H9 (cell line): ENCODE measurements around the gene THSD4. TPM values are rescaled to one million over a fixed set of nuclear protein-coding genes. Genes with fewer than 3 reads are reported as not detected.

ENCODE experiments used
- DNase-seq: peaks from one replicate; pipeline ENCODE4 v3.0.0-alpha.2; 2017
- H2AFZ ChIP-seq: one replicate; pipeline ENCODE4 v1.6.1; 2013; ENCODE audit warnings: mild to moderate bottlenecking, low read length, control low read depth, moderate library complexity
- H2AK5ac ChIP-seq: 2 replicates; pipeline ENCODE4 v1.6.1; 2013; ENCODE audit warnings: low read length, control low read depth, mixed read lengths; ENCODE audit not compliant: insufficient read length
- H2BK120ac ChIP-seq: one replicate; pipeline ENCODE4 v1.6.1; 2013; ENCODE audit warnings: low read depth, mild to moderate bottlenecking, low read length, control low read depth, inconsistent platforms; ENCODE audit not compliant: poor library complexity, severe bottlenecking
- H2BK12ac ChIP-seq: 2 replicates; pipeline ENCODE4 v1.6.1; 2013; ENCODE audit warnings: low read length, control low read depth, mixed read lengths, low read depth; ENCODE audit not compliant: insufficient read length
- H2BK15ac ChIP-seq: 2 replicates; pipeline ENCODE4 v1.6.1; 2013; ENCODE audit warnings: low read depth, low read length, control low read depth
- H2BK20ac ChIP-seq: one replicate; pipeline ENCODE4 v1.6.1; 2013; ENCODE audit warnings: low read depth, mild to moderate bottlenecking, low read length, control low read depth, inconsistent platforms; ENCODE audit not compliant: poor library complexity, severe bottlenecking
- H2BK5ac ChIP-seq: 2 replicates; pipeline ENCODE4 v1.6.1; 2013; ENCODE audit warnings: low read length, control low read depth, mixed read lengths; ENCODE audit not compliant: insufficient read length
- H3K14ac ChIP-seq: 2 replicates; pipeline ENCODE4 v1.6.1; 2013; ENCODE audit warnings: low read length, control low read depth; ENCODE audit not compliant: insufficient read depth
- H3K18ac ChIP-seq: 2 replicates; pipeline ENCODE4 v1.6.1; 2013; ENCODE audit warnings: low read depth, mild to moderate bottlenecking, mixed read lengths, low read length, control low read depth; ENCODE audit not compliant: insufficient read length
- H3K23ac ChIP-seq: 2 replicates; pipeline ENCODE4 v1.6.1; 2013; ENCODE audit warnings: low read length, control low read depth, mixed read lengths, low read depth; ENCODE audit not compliant: insufficient read length
- H3K23me2 ChIP-seq: 2 replicates; pipeline ENCODE4 v1.6.1; 2013; ENCODE audit warnings: low read depth, mild to moderate bottlenecking, mixed read lengths, low read length, control low read depth; ENCODE audit not compliant: insufficient read length, poor library complexity, severe bottlenecking
- H3K27ac ChIP-seq: 2 replicates; pipeline ENCODE4 v1.5.1; 2013; ENCODE audit warnings: low read length, control low read depth, mixed read lengths, low read depth; ENCODE audit not compliant: insufficient read length
- H3K27me3 ChIP-seq: 2 replicates; pipeline ENCODE4 v1.6.1; 2013; ENCODE audit warnings: low read length, control low read depth, inconsistent platforms; ENCODE audit not compliant: insufficient read depth
- H3K4ac ChIP-seq: 2 replicates; pipeline ENCODE4 v1.6.1; 2013; ENCODE audit warnings: low read depth, mild to moderate bottlenecking, control low read depth, inconsistent platforms, low read length, moderate library complexity
- H3K4me1 ChIP-seq: 2 replicates; pipeline ENCODE4 v1.6.1; 2013; ENCODE audit warnings: low read length, control low read depth, inconsistent platforms; ENCODE audit not compliant: insufficient read depth
- H3K4me2 ChIP-seq: 2 replicates; pipeline ENCODE4 v1.6.1; 2013; ENCODE audit warnings: low read length, control low read depth, mixed read lengths; ENCODE audit not compliant: insufficient read length, insufficient read depth
- H3K56ac ChIP-seq: 2 replicates; pipeline ENCODE4 v1.6.1; 2013; ENCODE audit warnings: low read depth, mild to moderate bottlenecking, mixed read lengths, low read length, control low read depth; ENCODE audit not compliant: insufficient read length
- H3K79me1 ChIP-seq: 2 replicates; pipeline ENCODE4 v1.6.1; 2013; ENCODE audit warnings: low read depth, mild to moderate bottlenecking, moderate library complexity, low read length, control low read depth, inconsistent platforms; ENCODE audit not compliant: insufficient read depth, poor library complexity, severe bottlenecking
- H3K79me2 ChIP-seq: 2 replicates; pipeline ENCODE4 v1.6.1; 2013; ENCODE audit warnings: low read length, control low read depth, inconsistent platforms; ENCODE audit not compliant: insufficient read depth
- H3K9ac ChIP-seq: 2 replicates; pipeline ENCODE4 v1.6.1; 2013; ENCODE audit warnings: low read length, control low read depth, mixed read lengths; ENCODE audit not compliant: insufficient read length; ENCODE audit errors: extremely low read depth
- H3K9me3 ChIP-seq: one replicate; pipeline ENCODE4 v1.6.1; 2013; ENCODE audit warnings: low read depth, low read length, inconsistent platforms; ENCODE audit not compliant: control insufficient read depth
- H3T11ph ChIP-seq: one replicate; pipeline ENCODE4 v1.6.1; 2013; ENCODE audit warnings: mild to moderate bottlenecking, low read length, control low read depth, inconsistent platforms
- H4K20me1 ChIP-seq: one replicate; pipeline ENCODE4 v1.6.1; 2013; ENCODE audit not compliant: control insufficient read depth, insufficient read length, insufficient read depth
- H4K5ac ChIP-seq: 2 replicates; pipeline ENCODE4 v1.6.1; 2013; ENCODE audit warnings: low read depth, mild to moderate bottlenecking, mixed read lengths, low read length, control low read depth; ENCODE audit not compliant: insufficient read length
- H4K8ac ChIP-seq: replicated peaks from 2 replicates; pipeline ENCODE4 v1.6.1; 2013; ENCODE audit warnings: low read length, control low read depth, mixed read lengths, low read depth; ENCODE audit not compliant: insufficient read length
- H4K91ac ChIP-seq: 2 replicates; pipeline ENCODE4 v1.6.1; 2013; ENCODE audit warnings: low read depth, mild to moderate bottlenecking, moderate library complexity, mixed read lengths, low read length, control low read depth; ENCODE audit not compliant: insufficient read length
- H3K27ac Mint-ChIP-seq, 3 experiments: 2 replicates in 2 of 3; 3 replicates in 1 of 3; pipeline ENCODE4 v1.8.0; 2020 to 2021; ENCODE audit warnings: mixed read lengths in 3 of 3, mild to moderate bottlenecking in 1 of 3, moderate library complexity in 1 of 3
- H3K27me3 Mint-ChIP-seq: 2 replicates; pipeline ENCODE4 v1.8.0; 2021; ENCODE audit warnings: low read depth, mild to moderate bottlenecking, moderate library complexity, mixed read lengths
- H3K36me3 Mint-ChIP-seq, 3 experiments: 2 replicates in 2 of 3; 3 replicates in 1 of 3; pipeline ENCODE4 v1.8.0; 2020 to 2021; ENCODE audit warnings: low read depth in 3 of 3, mixed read lengths in 3 of 3; ENCODE audit not compliant: insufficient read depth in 1 of 3
- H3K4me1 Mint-ChIP-seq, 2 experiments: 2 replicates each; pipeline ENCODE4 v1.8.0; 2020; ENCODE audit warnings: mixed read lengths in 2 of 2
- H3K4me3 Mint-ChIP-seq, 2 experiments: 2 replicates in 1 of 2; 3 replicates in 1 of 2; pipeline ENCODE4 v1.8.0; 2020 to 2021; ENCODE audit warnings: mild to moderate bottlenecking in 2 of 2, mixed read lengths in 2 of 2, moderate library complexity in 1 of 2
- H3K9me3 Mint-ChIP-seq, 2 experiments: 2 replicates in 1 of 2; 3 replicates in 1 of 2; pipeline ENCODE4 v1.8.0; 2020; ENCODE audit warnings: mild to moderate bottlenecking in 2 of 2, mixed read lengths in 2 of 2, moderate library complexity in 1 of 2
- WGBS: extraction: QIAGEN DNeasy Blood & Tissue Kit; methylation state at CpG from one replicate; pipeline ENCODE4 v1.1.7; 2013; ENCODE audit warnings: missing lambda C conversion rate, low lambda C conversion rate, mixed read lengths; ENCODE audit not compliant: insufficient read length; ENCODE audit errors: extremely low coverage; 5-methylcytosine and 5-hydroxymethylcytosine counted together
- total RNA-seq: library from RNA; stranded (reverse); gene quantifications from 2 replicates; pipeline ENCODE4 v1.2.1, GENCODE V29; 2021
- TF ChIP-seq, protein P1 (sequence below): fragments of 200-600 bp; sonication (generic); conservative IDR thresholded peaks from 3 replicates; pipeline ENCODE4 v1.8.0; 2021; ENCODE audit warnings: antibody characterized with exemption, mild to moderate bottlenecking

THSD4 gene
- total RNA-seq, 1 experiment from 2014 or later, result 5.5 TPM

GRCh38 chr15:71697236-71697635, 582.0 kb downstream of the THSD4 start:
- Histone ChIP-seq H4K20me1 (no peaks in the 10 kb centered on the region), H3K27me3 (no peaks in the 10 kb centered on the region), H2BK15ac (no peak overlapping the region), H2BK120ac (no peak overlapping the region), H3K18ac (no peak overlapping the region), H3K56ac (no peak overlapping the region), H2BK20ac (no peak overlapping the region), H3K23ac (no peak overlapping the region), H3K79me2 (no peaks in the 10 kb centered on the region), H3K4me2 (no peak overlapping the region), H3K14ac (no peak overlapping the region), H3K27ac (no peak overlapping the region), H2BK5ac (no peak overlapping the region), H3K9me3 (no peaks in the 10 kb centered on the region), H3K9ac (no peak overlapping the region), H3K4ac (no peak overlapping the region), H4K8ac (no peak overlapping the region), H3K23me2 (no peaks in the 10 kb centered on the region), H3K4me1 (no peaks in the 10 kb centered on the region), H4K91ac (no peak overlapping the region), H2AFZ (no peak overlapping the region), H2AK5ac (no peak overlapping the region), H2BK12ac (no peak overlapping the region), H4K5ac (no peak overlapping the region), H3K79me1 (no peaks in the 10 kb centered on the region), H3T11ph (no peak overlapping the region)
- H3K27ac Mint-ChIP-seq, result no peak overlapping the region
- H3K36me3 Mint-ChIP-seq, result peaks cover 0 to 19% (median 9%) of the 10 kb centered on the region in 3 experiments; a peak in 6 of 7 replicates
- peaks cover 11 to 15% of the 10 kb centered on the region in 2 experiments; a peak in 4 of 5 replicates for H3K9me3 Mint-ChIP-seq
- H3K4me3 Mint-ChIP-seq, result no peak overlapping the region
- H3K4me1 Mint-ChIP-seq, result peaks cover 3% of the 10 kb centered on the region in 2 experiments; a peak in 3 of 4 replicates
- DNase-seq, result no peak
- TF ChIP-seq, protein P1, sequence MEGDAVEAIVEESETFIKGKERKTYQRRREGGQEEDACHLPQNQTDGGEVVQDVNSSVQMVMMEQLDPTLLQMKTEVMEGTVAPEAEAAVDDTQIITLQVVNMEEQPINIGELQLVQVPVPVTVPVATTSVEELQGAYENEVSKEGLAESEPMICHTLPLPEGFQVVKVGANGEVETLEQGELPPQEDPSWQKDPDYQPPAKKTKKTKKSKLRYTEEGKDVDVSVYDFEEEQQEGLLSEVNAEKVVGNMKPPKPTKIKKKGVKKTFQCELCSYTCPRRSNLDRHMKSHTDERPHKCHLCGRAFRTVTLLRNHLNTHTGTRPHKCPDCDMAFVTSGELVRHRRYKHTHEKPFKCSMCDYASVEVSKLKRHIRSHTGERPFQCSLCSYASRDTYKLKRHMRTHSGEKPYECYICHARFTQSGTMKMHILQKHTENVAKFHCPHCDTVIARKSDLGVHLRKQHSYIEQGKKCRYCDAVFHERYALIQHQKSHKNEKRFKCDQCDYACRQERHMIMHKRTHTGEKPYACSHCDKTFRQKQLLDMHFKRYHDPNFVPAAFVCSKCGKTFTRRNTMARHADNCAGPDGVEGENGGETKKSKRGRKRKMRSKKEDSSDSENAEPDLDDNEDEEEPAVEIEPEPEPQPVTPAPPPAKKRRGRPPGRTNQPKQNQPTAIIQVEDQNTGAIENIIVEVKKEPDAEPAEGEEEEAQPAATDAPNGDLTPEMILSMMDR, result no peak
- no CpG with 5 or more reads among the region's 6 CpGs for WGBS
- no peaks in the 10 kb centered on the region for H3K27me3 Mint-ChIP-seq
